Measurements from ENCODE around the gene PIGV.
A peak's percentile ranks its signal among the peaks of the same experiment; 100 is the strongest.

The PIGV gene

DNA sequence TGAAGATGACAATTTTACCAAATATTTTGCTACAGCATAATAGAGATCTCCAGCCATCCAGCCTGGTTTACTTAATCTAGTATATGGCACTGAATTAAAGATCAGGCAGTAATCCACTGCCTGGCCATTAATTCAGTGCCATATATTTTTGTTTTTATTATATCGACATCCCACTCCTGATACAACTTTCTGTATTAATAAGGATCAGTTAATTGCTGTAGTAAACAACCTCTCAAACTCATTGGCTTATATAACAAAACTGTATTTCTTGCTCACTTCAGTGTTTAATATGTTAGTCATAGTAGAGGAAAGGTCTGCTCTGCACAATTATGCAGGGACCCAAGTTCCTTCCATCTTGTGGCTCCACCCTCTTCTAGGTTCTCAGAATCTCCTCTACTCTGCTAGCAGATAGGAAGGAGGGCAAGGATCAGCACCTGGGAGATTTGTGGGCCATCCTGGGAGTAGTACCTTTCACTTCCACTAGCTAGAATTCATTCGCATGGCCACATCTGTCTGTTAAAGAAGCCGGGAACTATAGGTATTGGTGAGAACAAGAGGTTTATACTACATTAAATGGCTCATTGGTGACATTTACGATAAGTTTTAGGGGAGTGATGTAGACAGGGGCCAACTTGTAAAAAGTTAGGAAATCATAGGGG, 35.1 kb downstream of the PIGV start:
- H4K8ac ChIP-seq (ENCODE audit: low read depth, low read length) = no peak overlapping the region
- H3K9ac ChIP-seq (ENCODE audit: low read length) = no peak overlapping the region
- peak; percentile 47 for DNase-seq
- H3K4ac ChIP-seq (ENCODE audit: low read depth, low read length) = no peak overlapping the region
- peaks cover 2% of the 10 kb centered on the region for H3K4me1 ChIP-seq (ENCODE audit: control insufficient read depth, low read depth, low read length)
- peaks cover 3% of the 10 kb centered on the region for H3K79me1 ChIP-seq (ENCODE audit: low read length)
- H3K27ac ChIP-seq (ENCODE audit: low read depth, low read length) = no peak overlapping the region
- no peak overlapping the region for H3K18ac ChIP-seq (ENCODE audit: low read length)
- H2AK5ac ChIP-seq (ENCODE audit: low read length) = no peak overlapping the region
- no peak overlapping the region for H2BK15ac ChIP-seq (replicated peaks; ENCODE audit: low read depth)
- no peak overlapping the region for H3K56ac ChIP-seq (ENCODE audit: low read length)
- no peaks in the 10 kb centered on the region for H3K36me3 ChIP-seq (ENCODE audit: control insufficient read depth, insufficient read depth, low read length)
- no peak overlapping the region for H4K5ac ChIP-seq (ENCODE audit: low read length)
- no peak overlapping the region for H2BK120ac ChIP-seq (ENCODE audit: low read depth, low read length)
- H3K79me2 ChIP-seq (ENCODE audit: control insufficient read depth, insufficient read depth, low read length) = no peaks in the 10 kb centered on the region
- H3K4me3 ChIP-seq (ENCODE audit: low read length) = no peak overlapping the region
- no peak overlapping the region for H3K23ac ChIP-seq (ENCODE audit: low read length)
- WGBS (ENCODE audit: extremely low coverage, insufficient coverage, low lambda C conversion rate) = no CpG with 5 or more reads among the region's 4 CpGs
- no peak overlapping the region for H3K4me2 ChIP-seq (ENCODE audit: low read length)
- no peak overlapping the region for H2BK5ac ChIP-seq (ENCODE audit: low read length)
- H3K27me3 ChIP-seq (ENCODE audit: insufficient read depth, low read length, poor library complexity) = no peaks in the 10 kb centered on the region

GRCh38 chr1:26824731-26825130, 37.0 kb downstream of the PIGV start:
- Histone ChIP-seq H4K8ac (ENCODE audit: low read depth, low read length) (no peak overlapping the region), H3K4ac (ENCODE audit: low read depth, low read length) (no peak overlapping the region), H3K79me2 (ENCODE audit: control insufficient read depth, insufficient read depth, low read length) (peaks cover 2% of the 10 kb centered on the region), H3K36me3 (ENCODE audit: control insufficient read depth, insufficient read depth, low read length) (no peaks in the 10 kb centered on the region), H3K23ac (ENCODE audit: low read length) (no peak overlapping the region), H3K18ac (ENCODE audit: low read length) (no peak overlapping the region), H3K79me1 (ENCODE audit: low read length) (peaks cover 7% of the 10 kb centered on the region), H3K56ac (ENCODE audit: low read length) (no peak overlapping the region), H2AK5ac (ENCODE audit: low read length) (no peak overlapping the region), H3K4me2 (ENCODE audit: low read length) (no peak overlapping the region), H2BK120ac (ENCODE audit: low read depth, low read length) (no peak overlapping the region), H3K4me3 (ENCODE audit: low read length) (no peak overlapping the region), H2BK5ac (ENCODE audit: low read length) (no peak overlapping the region), H2BK15ac (replicated peaks; ENCODE audit: low read depth) (no peak overlapping the region), H3K9ac (ENCODE audit: low read length) (no peak overlapping the region), H3K27me3 (ENCODE audit: insufficient read depth, low read length, poor library complexity) (no peaks in the 10 kb centered on the region), H3K27ac (ENCODE audit: low read depth, low read length) (no peak overlapping the region), H3K4me1 (ENCODE audit: control insufficient read depth, low read depth, low read length) (peaks cover 2% of the 10 kb centered on the region), H4K5ac (ENCODE audit: low read length) (no peak overlapping the region)
- WGBS (ENCODE audit: extremely low coverage, insufficient coverage, low lambda C conversion rate) = no CpG with 5 or more reads among the region's 3 CpGs
- DNase-seq = no peak

- H3K79me1 ChIP-seq (ENCODE audit: low read length) = peaks cover 7% of the 10 kb centered on the region
- no CpG with 5 or more reads among the region's 107 CpGs for WGBS (ENCODE audit: extremely low coverage, insufficient coverage, low lambda C conversion rate)
- peaks cover 2% of the 10 kb centered on the region for H3K79me2 ChIP-seq (ENCODE audit: control insufficient read depth, insufficient read depth, low read length)
- H3K9ac ChIP-seq (ENCODE audit: low read length) = peak within 1 kb of the TSS; percentile 72
- H3K23ac ChIP-seq (ENCODE audit: low read length) = peak within 1 kb of the TSS; percentile 97
- peak within 1 kb of the TSS; percentile 86 for H3K18ac ChIP-seq (ENCODE audit: low read length)
- peak within 1 kb of the TSS; percentile 58 for H3K4me3 ChIP-seq (ENCODE audit: low read length)
- no peaks in the 10 kb centered on the region for H3K27me3 ChIP-seq (ENCODE audit: insufficient read depth, low read length, poor library complexity)
- H3K27ac ChIP-seq (ENCODE audit: low read depth, low read length) = no peak within 1 kb of the TSS
- H4K8ac ChIP-seq (ENCODE audit: low read depth, low read length) = no peak within 1 kb of the TSS
- no peak within 1 kb of the TSS for H2BK15ac ChIP-seq (replicated peaks; ENCODE audit: low read depth)
- H3K4me2 ChIP-seq (ENCODE audit: low read length) = peak within 1 kb of the TSS; percentile 71
- H3K56ac ChIP-seq (ENCODE audit: low read length) = peak within 1 kb of the TSS; percentile 88
- H3K4me1 ChIP-seq (ENCODE audit: control insufficient read depth, low read depth, low read length) = peaks cover 2% of the 10 kb centered on the region
- H4K5ac ChIP-seq (ENCODE audit: low read length) = no peak within 1 kb of the TSS
- peak within 1 kb of the TSS; percentile 63 for H3K4ac ChIP-seq (ENCODE audit: low read depth, low read length)
- H2BK120ac ChIP-seq (ENCODE audit: low read depth, low read length) = peak within 1 kb of the TSS; percentile 51
- no peaks in the 10 kb centered on the region for H3K36me3 ChIP-seq (ENCODE audit: control insufficient read depth, insufficient read depth, low read length)
- no peak within 1 kb of the TSS for H2BK5ac ChIP-seq (ENCODE audit: low read length)
- DNase-seq = peak; percentile 55
- H2AK5ac ChIP-seq (ENCODE audit: low read length) = no peak within 1 kb of the TSS
These were observed 38.7 kb downstream of the PIGV start, which contains the start of gene ZDHHC18 for GRCh38 chr1:26826261-26827105. Gene ZDHHC18, plus strand, starts transcription at chr1:26826688. Its CDS starts 117 bp downstream, at chr1:26826805.

GRCh38 chr1:26827106-26827604, 39.4 kb downstream of the PIGV start:
- Histone ChIP-seq H3K9ac (ENCODE audit: low read length) (peak overlapping the region; percentile 72), H3K4me1 (ENCODE audit: control insufficient read depth, low read depth, low read length) (peaks cover 2% of the 10 kb centered on the region), H3K4ac (ENCODE audit: low read depth, low read length) (peak overlapping the region; percentile 63), H3K18ac (ENCODE audit: low read length) (peak overlapping the region; percentile 86), H3K23ac (ENCODE audit: low read length) (peak overlapping the region; percentile 97), H2BK120ac (ENCODE audit: low read depth, low read length) (no peak overlapping the region), H4K5ac (ENCODE audit: low read length) (no peak overlapping the region), H3K36me3 (ENCODE audit: control insufficient read depth, insufficient read depth, low read length) (no peaks in the 10 kb centered on the region), H2BK15ac (replicated peaks; ENCODE audit: low read depth) (no peak overlapping the region), H4K8ac (ENCODE audit: low read depth, low read length) (no peak overlapping the region), H2BK5ac (ENCODE audit: low read length) (no peak overlapping the region), H3K4me2 (ENCODE audit: low read length) (peak overlapping the region; percentile 71), H3K4me3 (ENCODE audit: low read length) (peak overlapping the region; percentile 58), H3K27ac (ENCODE audit: low read depth, low read length) (no peak overlapping the region), H3K79me1 (ENCODE audit: low read length) (peaks cover 7% of the 10 kb centered on the region), H2AK5ac (ENCODE audit: low read length) (no peak overlapping the region), H3K79me2 (ENCODE audit: control insufficient read depth, insufficient read depth, low read length) (peaks cover 2% of the 10 kb centered on the region), H3K56ac (ENCODE audit: low read length) (peak overlapping the region; percentile 88), H3K27me3 (ENCODE audit: insufficient read depth, low read length, poor library complexity) (no peaks in the 10 kb centered on the region)
- no peak for DNase-seq
- WGBS (ENCODE audit: extremely low coverage, insufficient coverage, low lambda C conversion rate) = no CpG with 5 or more reads among the region's 17 CpGs

DNA sequence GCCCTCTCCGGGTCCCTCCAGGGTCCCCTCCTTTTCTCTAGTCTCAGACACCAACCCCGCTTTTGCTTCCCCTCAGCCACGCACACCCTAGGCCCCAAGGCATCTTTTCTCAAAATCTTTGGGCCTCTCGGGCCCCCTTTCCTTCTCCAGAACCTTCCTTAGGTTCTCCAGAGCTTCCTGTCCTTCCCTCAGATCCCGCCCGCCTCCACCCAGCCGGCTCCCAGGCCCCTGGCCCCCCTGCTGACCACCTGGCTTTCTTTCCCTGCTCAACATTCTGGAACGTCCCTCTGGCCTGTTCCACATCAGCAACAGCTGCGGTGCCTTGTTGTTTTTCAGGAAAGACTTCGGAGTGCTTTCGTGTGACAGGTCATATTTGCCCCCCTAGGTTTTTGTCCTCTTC, 39.9 kb downstream of the PIGV start:
- no peak overlapping the region for H3K4me3 ChIP-seq (ENCODE audit: low read length)
- H3K9ac ChIP-seq (ENCODE audit: low read length) = peak overlapping the region; percentile 72
- H4K8ac ChIP-seq (ENCODE audit: low read depth, low read length) = no peak overlapping the region
- no peak overlapping the region for H4K5ac ChIP-seq (ENCODE audit: low read length)
- H3K4ac ChIP-seq (ENCODE audit: low read depth, low read length) = no peak overlapping the region
- no peaks in the 10 kb centered on the region for H3K27me3 ChIP-seq (ENCODE audit: insufficient read depth, low read length, poor library complexity)
- peaks cover 2% of the 10 kb centered on the region for H3K79me2 ChIP-seq (ENCODE audit: control insufficient read depth, insufficient read depth, low read length)
- WGBS (ENCODE audit: extremely low coverage, insufficient coverage, low lambda C conversion rate) = no CpG with 5 or more reads among the region's 11 CpGs
- H2AK5ac ChIP-seq (ENCODE audit: low read length) = no peak overlapping the region
- peak overlapping the region; percentile 88 for H3K56ac ChIP-seq (ENCODE audit: low read length)
- H3K18ac ChIP-seq (ENCODE audit: low read length) = no peak overlapping the region
- no peak overlapping the region for H2BK15ac ChIP-seq (replicated peaks; ENCODE audit: low read depth)
- H2BK5ac ChIP-seq (ENCODE audit: low read length) = no peak overlapping the region
- H3K27ac ChIP-seq (ENCODE audit: low read depth, low read length) = no peak overlapping the region
- H2BK120ac ChIP-seq (ENCODE audit: low read depth, low read length) = no peak overlapping the region
- peaks cover 7% of the 10 kb centered on the region for H3K79me1 ChIP-seq (ENCODE audit: low read length)
- H3K4me1 ChIP-seq (ENCODE audit: control insufficient read depth, low read depth, low read length) = peaks cover 2% of the 10 kb centered on the region
- H3K36me3 ChIP-seq (ENCODE audit: control insufficient read depth, insufficient read depth, low read length) = peaks cover 1% of the 10 kb centered on the region
- DNase-seq = no peak
- H3K4me2 ChIP-seq (ENCODE audit: low read length) = peak overlapping the region; percentile 71
- peak overlapping the region; percentile 97 for H3K23ac ChIP-seq (ENCODE audit: low read length)
